ENCODE results near the gene NDUFS6.
"Not testable (repeated sequence)": the region's sequence is repeated elsewhere in the genome, so short reads cannot be mapped to it uniquely, and the experiment has no call there.

The NDUFS6 gene

DNA sequence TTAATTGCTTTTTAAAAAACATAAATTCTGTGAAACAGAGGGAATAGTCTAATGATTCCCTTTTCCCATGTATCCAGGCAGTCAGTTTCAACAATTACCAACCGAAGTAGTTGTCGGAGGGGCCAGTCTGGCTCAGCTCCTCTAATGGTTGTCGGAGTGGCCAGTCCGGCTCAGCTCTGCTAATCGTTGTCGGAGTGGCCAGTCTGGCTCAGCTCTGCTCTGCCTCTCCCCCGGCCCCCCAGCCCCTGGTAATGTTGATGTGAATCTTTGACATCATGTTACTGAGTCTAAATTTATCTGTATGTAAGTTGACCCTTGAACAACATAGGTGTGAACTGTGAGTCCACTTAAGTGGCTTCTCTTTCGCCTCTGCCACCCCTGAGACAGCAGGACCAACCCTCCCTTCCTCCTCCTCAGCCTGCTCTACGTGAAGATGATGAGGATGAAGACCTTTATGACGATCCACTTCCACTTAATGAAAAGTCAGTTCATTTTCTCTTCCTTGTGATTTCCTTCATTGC is 9.4 kb downstream of the NDUFS6 start:
- TF ChIP-seq, protein P1, sequence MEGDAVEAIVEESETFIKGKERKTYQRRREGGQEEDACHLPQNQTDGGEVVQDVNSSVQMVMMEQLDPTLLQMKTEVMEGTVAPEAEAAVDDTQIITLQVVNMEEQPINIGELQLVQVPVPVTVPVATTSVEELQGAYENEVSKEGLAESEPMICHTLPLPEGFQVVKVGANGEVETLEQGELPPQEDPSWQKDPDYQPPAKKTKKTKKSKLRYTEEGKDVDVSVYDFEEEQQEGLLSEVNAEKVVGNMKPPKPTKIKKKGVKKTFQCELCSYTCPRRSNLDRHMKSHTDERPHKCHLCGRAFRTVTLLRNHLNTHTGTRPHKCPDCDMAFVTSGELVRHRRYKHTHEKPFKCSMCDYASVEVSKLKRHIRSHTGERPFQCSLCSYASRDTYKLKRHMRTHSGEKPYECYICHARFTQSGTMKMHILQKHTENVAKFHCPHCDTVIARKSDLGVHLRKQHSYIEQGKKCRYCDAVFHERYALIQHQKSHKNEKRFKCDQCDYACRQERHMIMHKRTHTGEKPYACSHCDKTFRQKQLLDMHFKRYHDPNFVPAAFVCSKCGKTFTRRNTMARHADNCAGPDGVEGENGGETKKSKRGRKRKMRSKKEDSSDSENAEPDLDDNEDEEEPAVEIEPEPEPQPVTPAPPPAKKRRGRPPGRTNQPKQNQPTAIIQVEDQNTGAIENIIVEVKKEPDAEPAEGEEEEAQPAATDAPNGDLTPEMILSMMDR (IDR thresholded peaks at IDR 0.05; ENCODE audit: insufficient read depth, missing control alignments): no peak
- DNase-seq (ENCODE audit: insufficient read length, low spot score) (no peak), FAIRE-seq (no peak)

DNA sequence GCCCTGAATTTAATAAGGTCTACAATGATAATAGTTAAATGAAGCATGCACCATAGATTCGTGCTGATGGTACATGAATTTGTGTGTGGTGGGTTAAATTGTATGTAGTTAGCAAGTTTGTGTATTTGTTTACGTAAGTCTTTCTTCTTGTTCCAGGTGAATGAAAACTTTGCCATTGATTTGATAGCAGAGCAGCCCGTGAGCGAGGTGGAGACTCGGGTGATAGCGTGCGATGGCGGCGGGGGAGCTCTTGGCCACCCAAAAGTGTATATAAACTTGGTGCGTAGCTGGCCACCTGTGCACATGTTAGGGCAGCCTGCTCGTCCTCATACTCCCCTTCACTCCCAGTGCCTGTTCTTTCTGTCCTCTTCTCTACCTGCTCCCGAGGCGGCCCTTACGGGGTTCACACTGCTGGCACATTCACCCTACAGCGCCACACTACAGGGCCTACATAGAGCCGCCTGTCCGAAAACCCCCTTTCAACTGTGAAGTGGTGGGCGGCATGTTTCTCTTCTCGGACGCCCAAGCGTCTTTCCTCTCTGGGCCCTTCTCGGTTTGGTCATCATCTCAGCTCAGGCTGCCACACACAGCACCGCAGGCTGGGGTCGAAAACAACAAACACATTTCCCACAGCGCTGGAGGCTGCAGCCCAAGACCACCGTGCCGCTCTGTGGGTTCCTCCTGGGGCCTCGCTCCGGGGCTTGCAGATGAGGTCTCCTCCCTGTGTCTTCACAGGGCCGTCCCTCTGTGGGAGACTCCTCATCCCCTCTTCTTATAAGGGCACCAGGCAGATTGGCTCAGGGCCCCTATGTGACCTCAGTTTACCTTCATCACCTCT is 13.2 kb downstream of the NDUFS6 start:
- TF ChIP-seq, protein P1 (IDR thresholded peaks at IDR 0.05; ENCODE audit: insufficient read depth, missing control alignments): no peak
- FAIRE-seq (no peak), DNase-seq (ENCODE audit: insufficient read length, low spot score) (no peak)

DNA sequence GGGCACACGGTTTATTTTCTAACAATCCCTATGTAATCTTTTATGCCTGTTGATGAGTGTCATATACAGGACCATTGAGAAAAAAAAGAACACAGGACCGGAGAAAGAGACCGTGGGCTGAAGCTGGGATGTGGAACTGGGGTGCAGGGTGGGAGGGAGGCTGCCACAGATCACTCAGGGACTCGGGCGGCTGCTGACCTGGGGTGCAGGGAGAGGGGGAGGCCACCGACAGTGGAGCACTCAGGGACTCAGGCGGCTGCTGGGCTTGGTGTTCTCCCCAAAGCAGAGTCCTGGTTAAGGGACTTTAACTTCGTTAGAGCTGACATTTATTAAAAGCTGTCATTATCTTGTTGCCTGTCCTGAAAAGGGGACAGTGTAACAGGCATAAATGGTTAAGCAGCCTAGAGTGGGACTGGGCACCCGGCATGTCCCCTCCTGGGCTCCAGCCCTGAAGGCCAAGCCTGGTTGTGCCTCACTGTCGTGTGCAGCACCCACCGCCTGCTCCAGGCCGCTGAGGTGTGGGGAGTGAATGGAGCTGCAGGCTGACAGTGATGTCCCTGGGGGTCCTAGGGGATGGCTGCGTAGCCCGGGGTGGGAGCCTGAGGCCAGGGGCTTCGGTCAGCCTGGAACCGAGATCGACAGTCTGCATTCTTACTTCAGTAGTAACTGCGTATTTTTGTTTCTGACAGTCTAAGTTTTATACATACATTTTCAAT is 14.0 kb downstream of the NDUFS6 start:
- DNase-seq (ENCODE audit: insufficient read length, low spot score) (no peak), FAIRE-seq (no peak)
- TF ChIP-seq, protein P1 (IDR thresholded peaks at IDR 0.05; ENCODE audit: insufficient read depth, missing control alignments): no peak

DNA sequence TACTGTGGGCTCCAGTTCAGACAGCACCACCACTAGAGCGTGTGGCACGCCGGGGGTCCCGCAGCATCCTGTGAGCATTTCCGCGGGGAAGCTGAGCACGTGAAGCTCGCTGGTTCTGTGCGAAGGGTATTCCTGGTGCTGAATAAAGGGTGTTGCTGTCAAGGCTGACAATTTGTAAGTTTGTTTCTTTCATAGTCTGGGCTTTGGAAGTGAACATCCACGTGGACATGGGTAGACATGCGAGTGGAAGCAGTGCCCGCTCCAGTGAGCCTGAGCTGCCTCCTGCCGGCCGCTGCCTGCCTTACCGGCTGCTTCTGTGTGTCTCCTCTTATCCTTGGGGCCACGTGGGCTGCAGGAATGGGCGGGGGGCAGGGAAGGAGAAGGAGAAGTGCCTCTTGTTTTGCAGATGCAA is 14.7 kb downstream of the NDUFS6 start:
- FAIRE-seq: no peak
- TF ChIP-seq, protein P1 (IDR thresholded peaks at IDR 0.05; ENCODE audit: insufficient read depth, missing control alignments): no peak
- no peak for DNase-seq (ENCODE audit: insufficient read length, low spot score)

DNA sequence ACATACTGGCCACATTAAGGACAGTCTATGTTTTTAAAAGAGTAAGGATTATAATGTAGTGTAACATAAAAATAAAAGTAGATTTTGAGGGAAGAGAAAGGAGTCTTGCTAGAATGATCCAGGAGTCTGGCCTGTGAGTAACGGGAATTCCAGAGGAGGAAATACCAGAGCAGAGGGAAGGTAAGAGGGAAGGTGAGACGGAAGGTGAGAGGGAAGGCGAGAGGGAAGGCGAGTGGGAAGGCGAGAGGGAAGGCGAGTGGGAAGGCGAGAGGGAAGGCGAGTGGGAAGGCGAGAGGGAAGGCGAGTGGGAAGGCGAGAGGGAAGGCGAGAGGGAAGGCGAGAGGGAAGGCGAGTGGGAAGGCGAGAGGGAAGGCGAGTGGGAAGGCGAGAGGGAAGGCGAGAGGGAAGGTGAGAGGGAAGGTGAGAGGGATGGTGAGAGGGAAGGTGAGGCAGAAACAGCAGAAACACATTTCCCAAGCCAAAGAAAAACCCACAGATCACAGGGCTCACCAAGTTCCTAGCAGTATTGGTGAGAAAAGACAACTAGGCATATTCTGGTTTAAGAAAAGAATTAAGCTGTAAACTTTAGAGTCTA is 15.4 kb downstream of the NDUFS6 start:
- FAIRE-seq; DNase-seq (ENCODE audit: insufficient read length, low spot score): not testable (repeated sequence)

DNA sequence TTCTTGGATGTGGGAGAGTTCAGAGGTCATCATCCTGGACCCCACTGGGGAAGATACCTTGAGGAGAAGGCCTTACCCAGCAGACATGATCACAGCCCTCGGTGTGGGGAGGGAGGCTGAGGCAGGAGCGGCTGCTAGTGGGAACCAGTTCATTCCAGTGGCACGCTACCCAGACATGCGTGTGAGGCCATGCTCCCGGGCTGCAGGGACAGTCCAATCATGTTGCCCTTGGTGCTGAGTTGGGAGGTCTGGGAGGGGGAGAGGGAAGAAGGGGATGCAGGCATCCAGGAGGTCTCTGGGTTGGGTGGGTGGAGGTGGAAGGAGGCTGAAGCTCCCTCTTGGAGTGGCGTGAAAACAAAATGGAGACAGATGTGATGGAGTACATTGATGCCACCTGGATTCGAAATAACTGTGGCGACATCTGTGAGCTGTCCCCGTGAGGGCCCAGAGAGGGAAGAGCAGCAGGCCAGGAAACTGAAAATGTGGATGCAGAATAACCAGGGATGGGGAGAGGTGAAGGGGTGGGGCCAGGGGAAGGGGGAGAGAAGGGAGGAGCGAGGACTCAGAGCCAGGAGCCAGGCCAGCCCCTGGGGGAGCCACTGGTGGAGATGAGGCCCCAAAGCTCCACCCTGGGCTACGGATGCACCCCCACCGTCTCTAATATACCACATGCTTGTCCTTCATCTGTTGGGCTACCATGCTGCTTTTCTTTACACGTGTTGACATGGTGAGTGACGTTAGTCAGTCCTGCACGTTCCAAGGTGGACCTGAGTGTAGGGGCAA is 16.2 kb downstream of the NDUFS6 start:
- TF ChIP-seq, protein P1 (IDR thresholded peaks at IDR 0.05; ENCODE audit: insufficient read depth, missing control alignments): no peak
- no peak for DNase-seq (ENCODE audit: insufficient read length, low spot score)
- FAIRE-seq: no peak

DNA sequence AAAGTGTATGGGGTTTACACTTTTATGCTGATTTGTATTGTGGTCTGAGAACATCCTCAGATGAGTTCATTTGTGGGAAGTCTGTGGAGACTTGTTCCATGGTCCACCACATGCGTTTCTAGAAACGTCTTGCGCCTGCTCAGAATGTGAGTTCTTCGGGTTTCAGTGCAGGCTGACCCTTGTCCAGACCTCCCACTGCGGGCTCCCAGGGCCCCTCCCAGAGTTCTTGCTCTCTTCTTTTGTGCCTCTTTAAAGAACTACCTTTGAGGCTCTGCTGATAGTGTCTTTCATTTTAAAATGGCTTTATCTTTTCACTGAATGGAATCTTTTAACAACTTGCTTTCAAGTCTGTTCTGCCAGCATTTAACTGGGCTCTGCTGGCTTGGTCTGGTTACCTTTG is 17.6 kb downstream of the NDUFS6 start:
- TF ChIP-seq, protein P1 (IDR thresholded peaks at IDR 0.05; ENCODE audit: insufficient read depth, missing control alignments): no peak
- no peak for DNase-seq (ENCODE audit: insufficient read length, low spot score)
- FAIRE-seq: no peak

Measured in D721Med (cell line).